Activated T-cell treated with anti-CD3 and anti-CD28 coated beads for 4 hours (primary cell): ENCODE data around the gene MSLN.
"Not testable (repeated sequence)": the region's sequence is repeated elsewhere in the genome, so short reads cannot be mapped to it uniquely, and the experiment has no call there.

Source experiments
- DNase-seq: peaks from one replicate; pipeline ENCODE4 v3.0.0-alpha.2; 2020

The MSLN gene

GRCh38 chr16:760545-761343 lies at the start of gene MSLN:
TSS of gene MSLN (plus strand) at chr16:760734. CDS start at chr16:762681, 1,947 bp downstream.
- no peak for DNase-seq

GRCh38 chr16:711084-711483 lies 49.5 kb upstream of the MSLN start:
- no peak for DNase-seq

DNA sequence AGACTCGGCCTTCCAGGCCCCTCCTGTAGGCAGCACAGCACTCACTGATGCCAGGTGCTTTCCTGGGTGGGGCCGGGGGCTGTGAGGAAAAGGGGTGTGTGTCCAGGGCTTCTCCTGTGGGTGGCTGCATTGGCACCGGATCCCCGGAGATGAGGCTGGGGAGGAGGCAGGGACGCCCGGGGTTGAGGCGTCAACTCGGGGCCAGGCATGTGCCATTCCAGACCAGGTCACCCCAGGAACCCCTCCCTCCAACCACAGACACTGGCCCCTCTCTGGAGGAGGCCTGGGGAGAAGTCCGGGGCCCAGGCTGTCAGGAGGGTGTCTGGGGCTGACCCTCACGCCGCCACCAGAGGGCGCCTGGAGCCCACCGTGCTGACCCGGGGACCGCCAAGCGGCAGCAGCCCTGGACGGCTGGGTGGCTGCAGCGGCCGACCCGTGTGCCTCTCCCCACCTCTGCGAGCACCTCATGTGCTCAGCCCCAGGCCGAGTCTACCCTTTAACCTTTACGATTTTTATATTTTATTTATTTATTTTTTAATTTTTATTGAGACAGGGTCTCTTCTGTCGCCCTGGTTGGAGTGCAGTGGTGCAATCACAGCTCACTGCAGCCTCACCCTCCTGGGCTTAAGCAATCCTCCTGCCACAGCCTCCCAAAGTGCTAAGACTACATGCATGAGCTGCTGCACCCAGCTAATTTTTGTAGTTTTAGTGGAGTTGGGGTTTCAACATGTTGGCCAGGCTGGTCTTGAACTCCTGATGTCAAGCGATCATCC lies 48.8 kb upstream of the MSLN start:
- peak; percentile 67 for DNase-seq

GRCh38 chr16:712740-713250 lies 47.7 kb upstream of the MSLN start:
- not testable (repeated sequence) for DNase-seq

DNA sequence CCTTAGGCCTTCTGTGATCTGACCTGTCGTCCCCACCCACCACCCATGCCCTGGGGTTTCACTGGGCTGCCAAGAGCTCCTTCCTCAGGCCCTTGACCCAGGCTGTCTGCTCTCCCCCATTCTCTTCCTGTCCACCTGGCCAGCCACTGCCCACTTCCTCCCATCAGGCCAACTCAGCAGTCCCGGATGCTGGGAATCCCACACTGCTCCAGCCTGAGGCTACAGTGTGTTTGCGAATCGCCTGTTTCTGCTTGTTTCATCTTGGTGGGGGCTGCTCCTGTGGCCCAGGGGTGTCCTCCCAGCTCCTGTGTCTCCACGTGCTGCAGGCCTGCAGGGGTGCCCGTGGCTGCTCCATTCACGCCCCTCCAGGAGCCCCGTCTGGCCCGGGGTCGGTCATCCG lies 46.5 kb upstream of the MSLN start:
- DNase-seq = no peak

DNA sequence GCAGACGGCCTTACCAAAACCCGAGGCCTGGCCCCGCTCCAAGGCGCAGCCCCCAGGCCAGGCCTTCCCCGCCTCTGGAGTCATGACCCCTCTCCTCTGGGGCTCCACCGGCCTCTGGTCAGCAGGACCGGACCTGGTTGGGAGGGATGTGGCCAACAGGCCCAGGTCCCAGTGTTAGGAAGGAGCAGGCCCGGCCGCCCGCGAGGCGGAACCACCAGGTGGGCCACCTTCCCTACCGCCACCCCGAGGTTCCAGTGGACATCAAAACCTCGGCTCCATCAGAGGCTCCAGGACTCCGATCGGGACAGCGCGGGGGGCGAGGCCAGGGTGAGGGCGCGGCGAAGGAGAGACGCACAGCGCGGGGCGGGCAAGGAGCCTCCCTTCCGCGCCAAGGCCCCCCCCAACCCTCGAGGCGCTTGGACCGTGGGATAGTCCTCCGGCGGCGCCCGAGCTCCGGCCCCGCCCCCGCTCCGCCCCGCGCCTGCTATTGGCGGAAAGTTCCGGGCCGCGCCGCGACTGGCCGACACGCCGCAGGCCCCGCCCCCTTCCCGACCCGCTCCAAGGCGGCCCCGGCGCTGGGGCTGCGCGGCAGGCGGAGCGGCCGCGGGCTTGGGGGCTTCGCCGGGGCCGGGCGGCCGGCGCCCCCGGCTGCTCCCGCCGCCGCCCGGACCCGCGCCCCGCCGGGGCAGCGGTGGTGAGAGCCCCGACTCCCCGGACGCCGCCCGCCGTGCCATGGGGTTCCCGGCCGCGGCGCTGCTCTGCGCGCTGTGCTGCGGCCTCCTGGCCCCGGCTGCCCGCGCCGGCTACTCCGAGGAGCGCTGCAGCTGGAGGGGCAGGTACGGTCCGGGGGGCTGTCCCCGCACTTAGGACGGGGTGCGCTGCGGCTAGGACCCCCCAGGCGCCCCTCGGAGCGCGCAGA lies 45.7 kb upstream of the MSLN start, which contains the start of gene METRN:
METRN (plus strand) TSS at position 561 of the 919 bp plus-strand sequence; CDS start at position 733, 172 bp downstream.
- peak; percentile 84 for DNase-seq

GRCh38 chr16:715477-716199 lies 44.9 kb upstream of the MSLN start:
- DNase-seq = no peak

GRCh38 chr16:716200-716568 lies 44.4 kb upstream of the MSLN start:
- no peak for DNase-seq

GRCh38 chr16:716768-717325 lies 43.7 kb upstream of the MSLN start:
- DNase-seq = no peak

- no peak for DNase-seq
Measured at GRCh38 chr16:717450-718245, 42.9 kb upstream of the MSLN start.

DNA sequence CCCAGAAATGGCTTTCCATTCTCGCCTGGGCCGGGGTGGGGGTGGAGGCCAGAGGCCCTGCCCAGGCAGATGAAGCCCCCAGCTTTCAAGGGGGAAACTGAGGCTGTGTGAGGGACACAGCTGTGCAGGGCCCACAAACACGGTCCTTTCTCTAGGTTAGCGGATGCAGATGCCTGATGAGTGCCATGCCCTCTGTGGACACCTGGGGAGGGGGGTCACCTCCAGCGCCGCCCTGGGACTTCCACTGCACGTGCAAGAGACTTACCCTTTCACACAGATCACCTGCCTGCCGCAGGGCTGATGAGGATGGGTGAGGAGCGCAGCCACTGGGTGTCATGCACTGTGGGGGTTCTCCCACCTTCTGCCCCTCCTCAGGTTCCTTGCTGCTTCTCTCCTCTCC lies 42.1 kb upstream of the MSLN start:
- DNase-seq = no peak

- DNase-seq = no peak
Measured at GRCh38 chr16:718922-719321, 41.6 kb upstream of the MSLN start.

DNA sequence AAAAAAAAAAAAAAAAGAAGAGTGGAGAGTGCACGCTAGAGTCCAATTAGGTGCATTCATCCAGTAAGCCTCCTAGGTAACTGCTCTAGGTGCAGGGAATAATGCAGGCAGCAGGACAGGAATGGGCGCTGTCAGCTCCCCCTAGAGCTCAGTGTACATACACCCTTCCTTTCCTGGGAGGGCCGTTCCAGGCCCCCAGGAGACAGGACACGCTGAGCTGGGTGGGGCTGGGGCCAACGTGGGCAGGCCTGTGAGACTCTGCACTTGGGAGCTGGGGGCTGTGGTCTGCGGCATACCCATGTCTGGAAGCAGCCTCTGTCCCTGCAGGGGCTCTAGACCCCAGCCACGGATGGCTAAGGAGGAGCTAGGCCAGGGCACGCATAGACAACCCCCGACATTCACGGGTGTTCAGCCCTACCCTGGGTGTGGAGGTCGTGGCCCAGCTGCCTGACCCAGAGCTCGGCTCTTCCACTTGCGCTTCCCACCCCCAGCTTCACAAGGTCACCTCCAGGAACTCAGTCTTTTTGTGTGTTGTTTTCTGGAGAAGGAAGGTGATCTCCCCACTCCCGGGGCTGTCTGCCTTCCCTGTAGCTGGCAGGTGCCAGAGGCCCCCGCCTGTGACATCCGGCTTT lies 40.6 kb upstream of the MSLN start:
- no peak for DNase-seq

GRCh38 chr16:720447-720989 lies 40.0 kb upstream of the MSLN start:
- no peak for DNase-seq

DNA sequence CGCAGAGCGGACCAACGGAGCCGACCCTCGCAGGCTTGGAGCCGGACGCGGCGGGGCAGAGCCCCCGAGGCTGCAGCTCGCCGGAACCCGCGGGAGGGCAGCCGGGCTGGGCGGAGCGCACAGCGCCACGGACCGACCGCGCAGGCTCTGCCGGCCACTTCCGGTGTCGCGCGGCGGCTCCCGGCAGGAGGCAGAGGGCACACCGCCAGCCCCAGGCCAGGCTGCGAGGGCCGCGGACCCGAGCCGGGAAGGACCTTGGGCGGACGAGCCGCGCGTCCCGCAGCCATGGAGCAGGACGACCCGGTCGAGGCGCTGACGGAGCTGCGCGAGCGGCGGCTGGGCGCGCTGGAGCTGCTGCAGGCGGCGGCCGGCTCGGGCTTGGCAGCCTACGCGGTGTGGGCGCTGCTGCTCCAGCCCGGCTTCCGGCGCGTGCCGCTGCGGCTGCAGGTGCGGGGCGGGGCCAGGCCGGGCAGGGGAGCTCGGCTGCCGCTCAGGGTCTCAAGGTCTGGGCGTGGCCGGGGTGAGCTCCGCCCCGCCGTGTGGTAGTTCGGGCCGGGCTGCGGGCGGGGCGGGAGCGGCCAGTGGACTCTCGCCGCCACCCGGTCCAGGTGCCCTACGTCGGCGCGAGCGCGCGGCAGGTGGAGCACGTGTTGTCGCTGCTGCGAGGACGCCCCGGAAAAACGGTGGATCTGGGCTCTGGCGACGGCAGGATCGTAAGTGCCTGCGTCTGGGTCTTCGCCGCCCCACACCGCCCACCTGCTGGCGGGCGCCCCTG lies 39.4 kb upstream of the MSLN start, which contains the start of gene ANTKMT:
ANTKMT (plus strand) TSS at position 157 of the 775 bp plus-strand sequence; CDS start at position 286, 129 bp downstream.
- DNase-seq = peak; percentile 45

GRCh38 chr16:721765-722540 lies 38.6 kb upstream of the MSLN start:
- no peak for DNase-seq

GRCh38 chr16:722835-723633 lies 37.5 kb upstream of the MSLN start:
- DNase-seq = no peak
